Renal pelvis (tissue), 4 donors: ENCODE results near the gene ZNF423. TPM values are rescaled to one million over a fixed set of nuclear protein-coding genes. Genes with fewer than 3 reads are reported as not detected.
A peak's percentile ranks its signal among the peaks of the same experiment; 100 is the strongest.

Experiments
- DNase-seq: peaks from one replicate; pipeline ENCODE4 v3.0.0-alpha.2; 2013
- polyA plus RNA-seq, 3 donors: library from polyadenylated mRNA; unstranded; fragments of 120-200 nt; gene quantifications; one replicate each; pipeline ENCODE4 v1.2.1, GENCODE V29; 2013; ENCODE audit not compliant: insufficient read length in 3 of 3

ZNF423 gene
- polyA plus RNA-seq, 3 donors: 24.2 to 30.5 (median 28.5) TPM

DNA sequence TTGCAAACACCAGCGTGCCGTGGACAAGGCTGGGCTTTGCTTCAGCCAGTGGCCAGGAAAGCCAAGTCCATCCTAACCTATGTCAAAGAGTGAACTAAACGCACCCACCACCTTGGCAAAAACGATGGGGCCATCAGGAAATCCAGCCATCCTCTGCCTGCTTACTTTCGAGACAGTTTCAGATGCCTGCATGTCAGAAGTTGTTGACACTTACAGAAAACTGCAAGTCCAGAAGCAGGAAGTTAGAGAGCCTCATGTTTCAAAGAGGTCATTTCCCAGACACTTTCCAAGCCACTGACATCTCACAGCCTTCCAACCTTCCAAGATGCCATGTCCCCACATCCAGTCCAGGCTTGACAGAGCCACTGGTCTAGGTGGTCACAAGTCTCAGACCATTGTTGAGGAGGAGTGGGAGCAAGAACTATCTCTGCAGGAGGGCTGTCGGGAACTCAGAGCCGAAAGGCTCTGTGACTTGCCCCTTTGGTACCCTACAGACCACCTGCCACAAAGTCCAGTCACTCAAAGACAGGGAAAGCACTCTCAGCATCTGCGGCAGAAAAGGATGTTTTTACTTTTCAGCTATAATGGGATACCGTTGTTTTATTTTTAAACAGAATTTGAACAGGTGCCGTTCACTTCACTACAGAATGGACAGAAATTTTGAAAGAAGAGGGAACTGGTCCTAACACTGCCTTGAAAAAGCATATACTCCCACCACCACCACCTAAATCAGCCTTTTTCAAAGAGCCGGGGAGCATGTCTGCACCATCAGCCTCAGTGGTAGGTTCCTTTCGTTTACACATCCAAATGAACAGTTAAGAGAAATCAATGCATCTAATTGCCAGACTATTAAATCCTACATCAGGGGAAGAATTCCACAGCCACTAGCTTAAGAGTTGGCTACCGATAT lies 5.1 kb downstream of the ZNF423 start:
- no peak for DNase-seq

DNA sequence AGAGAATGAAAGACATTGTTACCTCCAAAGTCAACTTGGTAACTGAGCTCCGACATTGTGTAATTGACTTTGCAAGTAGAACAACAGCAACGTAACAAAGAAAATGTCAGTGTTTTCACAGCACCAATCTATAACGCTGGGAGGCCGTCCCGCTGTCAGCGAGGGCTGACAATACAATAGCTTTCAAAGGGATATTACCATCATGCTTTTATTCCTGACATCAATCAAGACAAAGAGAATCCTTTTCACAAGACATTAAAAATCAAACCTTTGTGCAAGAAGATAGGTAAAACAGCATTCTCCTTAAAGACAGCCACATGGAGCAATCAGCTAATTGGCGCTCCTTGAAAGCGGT lies 6.2 kb downstream of the ZNF423 start:
- no peak for DNase-seq

DNA sequence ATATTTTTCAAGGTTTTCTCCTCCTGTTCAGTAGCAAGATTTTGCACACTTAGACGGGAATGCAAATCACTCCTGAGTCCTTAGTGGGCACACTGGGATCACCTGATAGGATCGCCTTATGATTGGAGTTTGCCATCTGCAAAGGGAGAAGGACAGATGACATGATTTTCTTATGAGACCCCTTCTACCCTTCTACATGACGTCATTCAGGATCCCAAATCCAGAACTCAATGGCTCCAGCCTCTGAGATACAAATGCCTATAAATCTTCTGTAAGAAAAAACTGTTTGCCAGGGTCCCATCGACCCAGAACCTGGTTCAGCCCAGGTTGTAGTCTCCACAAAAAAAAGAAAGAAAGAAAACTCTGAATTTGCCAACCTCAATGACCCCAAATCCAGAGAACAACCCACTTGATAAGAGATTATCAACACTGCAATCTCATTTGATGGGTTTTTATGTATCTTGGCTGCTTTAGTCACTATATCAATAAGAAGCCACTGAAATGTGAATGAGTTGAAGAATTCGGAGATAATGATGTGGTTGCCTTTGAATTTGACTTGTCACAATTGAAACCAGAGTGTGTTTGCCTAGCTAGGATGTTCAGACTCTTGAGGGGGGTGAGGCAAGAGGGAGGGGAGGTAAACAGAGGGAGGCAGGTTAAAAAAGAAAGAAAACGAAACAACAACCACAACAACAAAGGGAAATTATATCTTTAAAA lies 6.7 kb downstream of the ZNF423 start:
- DNase-seq: no peak

DNA sequence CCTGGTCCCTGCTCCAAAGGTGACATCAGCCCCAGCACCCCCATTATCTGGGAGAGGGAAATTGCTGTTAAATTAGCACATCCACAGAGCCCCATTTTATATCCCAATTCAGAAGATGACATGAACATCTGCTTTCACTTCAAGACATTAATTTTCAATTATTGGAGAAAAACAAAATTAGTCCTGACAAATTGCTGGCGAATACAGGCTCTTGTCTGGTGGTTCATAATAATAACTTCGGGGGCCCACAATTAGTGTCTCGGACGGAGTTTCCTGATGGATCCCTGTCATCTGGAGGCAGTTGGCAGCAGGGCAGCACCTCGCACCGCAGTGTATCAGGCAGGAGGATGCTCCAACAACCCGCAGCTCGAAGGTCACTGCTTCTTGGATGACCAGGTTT lies 7.4 kb downstream of the ZNF423 start:
- no peak for DNase-seq

DNA sequence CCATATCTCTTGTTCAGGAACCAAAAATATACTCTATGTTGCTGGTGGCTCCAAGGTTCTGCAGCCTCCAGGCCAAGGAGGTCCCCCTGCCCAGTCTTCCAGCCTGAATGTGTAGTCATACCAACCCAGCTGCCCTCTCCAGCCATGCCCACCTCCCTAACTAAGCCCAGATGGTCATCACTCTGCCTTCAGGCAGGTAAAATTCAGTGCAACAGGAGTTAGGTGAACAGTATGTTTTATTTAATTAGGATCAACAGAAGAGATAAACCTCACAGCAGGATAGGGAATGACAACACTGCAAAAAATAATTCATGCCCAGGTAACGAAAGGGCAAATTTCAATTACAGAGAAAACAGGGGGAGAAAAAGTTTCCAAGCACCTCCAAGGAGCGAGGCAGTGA lies 9.1 kb downstream of the ZNF423 start:
- DNase-seq: no peak

DNA sequence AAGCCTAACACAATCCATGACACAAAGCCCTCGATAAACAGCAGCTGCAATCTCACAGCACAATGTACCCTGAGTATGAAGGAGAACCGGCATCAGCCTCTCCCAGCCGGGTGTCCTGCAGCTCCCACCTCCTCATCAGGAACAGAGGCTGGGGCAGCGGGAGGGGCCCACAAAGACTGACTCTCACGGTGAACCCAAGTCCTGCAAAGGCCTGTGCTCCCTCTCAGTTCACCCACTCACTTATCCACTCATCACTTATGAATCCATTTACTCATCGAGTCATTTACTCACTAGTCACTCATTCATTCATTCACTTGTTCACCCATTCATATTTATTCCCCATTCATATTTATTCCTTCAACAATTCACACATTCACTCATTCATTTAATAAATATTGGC lies 11.6 kb downstream of the ZNF423 start:
- no peak for DNase-seq

DNA sequence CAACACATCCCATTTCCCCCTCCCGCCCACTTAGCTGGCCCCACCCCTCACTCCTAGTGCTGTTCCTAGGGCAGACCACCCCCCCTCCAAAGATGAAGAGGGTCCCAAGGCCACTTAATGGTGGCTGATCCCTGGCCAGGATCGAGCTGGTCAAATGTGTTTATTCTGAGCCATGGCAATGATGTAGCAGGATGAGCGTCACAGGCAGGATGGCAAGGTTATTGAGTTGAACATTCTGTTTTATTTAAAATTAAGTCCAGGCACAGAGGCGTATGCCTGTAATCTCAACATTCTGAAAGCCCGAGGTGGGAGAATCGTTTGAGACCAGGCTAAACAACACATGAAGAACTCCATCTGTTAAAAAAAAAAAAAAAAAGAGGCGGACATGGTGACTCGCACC lies 12.2 kb downstream of the ZNF423 start:
- no peak for DNase-seq

DNA sequence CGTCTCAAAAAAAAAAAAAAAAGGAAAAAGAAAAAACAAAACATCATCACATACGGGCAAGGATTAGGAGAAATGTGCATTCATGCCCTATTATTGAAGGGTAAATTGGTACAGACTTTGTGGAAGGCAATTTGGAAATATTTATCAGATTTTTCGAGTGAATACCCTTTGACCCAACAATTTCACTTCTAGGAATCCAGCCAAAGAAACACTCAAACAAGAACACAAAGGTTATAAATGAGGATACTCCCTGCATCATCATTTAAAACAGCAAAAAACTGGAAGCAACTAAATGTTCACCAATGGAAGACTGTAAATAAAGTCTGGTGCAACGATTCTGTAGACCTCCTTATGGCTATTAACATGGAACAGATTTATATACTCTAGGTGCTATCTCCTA lies 12.9 kb downstream of the ZNF423 start:
- DNase-seq: no peak

DNA sequence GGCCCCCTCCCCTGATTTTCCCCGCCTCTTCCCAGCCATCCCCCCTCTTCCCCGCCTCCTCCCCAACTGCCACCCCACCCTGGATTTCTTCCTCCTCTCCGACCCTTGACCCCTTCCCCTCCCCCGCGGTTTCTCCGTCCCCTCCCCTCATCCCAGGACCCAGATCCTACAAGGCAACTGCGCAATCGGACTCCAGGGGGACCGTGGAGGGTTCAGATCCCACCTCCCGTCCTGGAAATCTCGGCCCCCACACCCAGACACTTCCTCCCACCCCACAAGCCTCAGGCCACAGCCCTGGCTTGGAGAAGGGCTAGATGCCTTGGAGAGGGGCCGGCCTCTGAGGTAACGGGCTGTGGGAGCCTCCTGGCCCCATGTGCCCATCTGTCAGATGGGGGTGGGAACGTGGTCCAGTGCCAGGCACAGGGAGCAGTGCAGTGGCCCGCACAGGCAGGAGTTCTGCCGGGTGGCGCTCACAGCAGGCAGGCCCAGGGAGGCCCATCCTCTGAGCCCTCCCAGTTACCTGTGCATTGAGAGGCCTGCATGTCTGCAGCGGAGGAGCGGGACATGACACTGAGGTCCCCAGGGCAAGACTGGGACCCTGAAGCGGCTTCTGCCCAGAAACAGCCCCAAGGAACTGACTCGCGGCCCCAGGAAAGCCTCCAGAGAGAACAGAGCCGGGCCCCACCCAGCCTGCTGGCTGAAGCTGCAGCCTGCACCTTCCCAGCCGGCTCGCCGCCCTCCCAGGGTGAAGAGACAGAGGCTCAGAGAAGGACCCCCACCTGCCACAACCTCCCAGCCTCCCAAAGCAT lies 16.7 kb downstream of the ZNF423 start:
- no peak for DNase-seq

DNA sequence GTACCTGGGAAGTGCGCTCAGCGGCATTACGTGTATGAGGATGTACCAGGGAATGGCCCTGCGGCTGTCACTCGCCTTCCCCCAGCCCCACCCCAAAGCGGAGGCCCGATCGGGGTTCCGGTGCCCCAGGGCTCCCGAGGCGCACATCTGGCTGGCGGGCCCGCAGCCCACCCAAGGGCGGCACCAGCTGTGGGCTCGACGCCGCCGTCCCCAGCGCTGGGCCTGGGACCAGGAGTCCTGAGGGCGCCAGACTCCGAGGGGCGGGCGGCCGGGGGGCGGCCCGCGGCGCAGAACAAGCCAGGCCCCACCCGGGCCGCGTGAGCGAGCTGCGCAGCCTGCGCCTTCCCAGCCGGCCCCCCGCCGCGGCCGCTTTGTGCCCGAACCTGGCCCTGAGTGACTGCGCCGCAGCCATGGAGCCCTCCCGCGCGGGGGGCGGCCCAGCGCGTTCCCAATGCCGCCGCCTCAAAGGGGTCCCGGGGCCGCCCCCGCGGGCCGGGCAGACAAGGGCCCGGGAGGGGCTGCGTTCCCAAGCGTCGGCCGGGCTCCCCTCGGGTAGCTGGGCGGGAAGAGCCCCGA lies 17.4 kb downstream of the ZNF423 start:
- DNase-seq: no peak

DNA sequence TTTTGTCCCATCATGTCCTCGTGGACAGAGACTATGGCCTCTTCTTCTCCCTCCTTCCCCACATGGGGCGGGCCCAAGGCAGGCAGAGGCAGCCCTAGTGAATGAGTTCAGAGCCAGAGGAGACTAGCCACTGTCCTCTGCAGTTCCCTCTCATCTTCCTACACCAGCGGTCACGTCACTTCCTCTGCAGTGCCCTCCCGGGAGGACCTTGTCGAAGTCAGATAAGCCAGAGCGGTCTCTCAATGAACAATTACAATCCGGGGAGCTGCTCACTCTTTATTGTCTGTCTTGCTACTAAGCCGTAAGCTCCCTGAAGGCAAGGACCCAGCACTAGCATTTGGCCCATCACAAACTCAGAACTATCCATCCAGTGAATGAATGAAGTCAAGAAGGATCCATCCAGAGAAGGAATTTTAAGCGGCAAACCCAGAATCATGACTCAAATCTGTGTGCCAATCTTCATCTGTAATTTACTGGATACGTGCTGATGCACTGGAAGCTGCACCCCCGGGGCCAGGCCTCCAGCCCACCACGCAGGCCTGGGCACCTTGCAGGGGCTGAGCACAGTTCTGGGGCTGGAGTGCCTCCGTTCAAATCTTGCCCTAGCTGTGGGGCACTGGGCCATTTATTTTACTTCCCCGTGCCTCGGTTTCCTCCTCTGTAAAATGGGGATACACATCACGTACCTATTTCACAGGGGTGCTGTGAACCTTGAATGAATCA lies 18.1 kb downstream of the ZNF423 start:
- DNase-seq: no peak

DNA sequence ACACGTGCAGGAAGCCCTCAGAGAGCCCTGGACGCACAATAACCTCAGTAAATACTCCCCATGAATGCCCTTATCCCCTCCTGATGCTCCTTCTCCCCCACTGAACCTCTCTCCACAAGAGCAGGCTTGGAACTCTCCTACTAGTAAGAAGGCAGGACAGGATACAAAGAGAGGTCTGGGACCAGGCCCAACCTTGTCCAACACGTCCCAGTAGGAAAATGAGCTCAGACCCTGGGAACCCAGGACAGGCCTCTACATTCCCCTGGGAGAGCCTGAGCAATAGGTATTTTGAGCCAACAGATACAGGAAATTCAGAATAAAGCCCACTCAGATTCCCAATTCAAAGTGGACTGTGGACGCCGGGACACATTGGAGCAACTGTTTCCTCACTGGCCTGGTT lies 19.2 kb downstream of the ZNF423 start:
- no peak for DNase-seq

DNA sequence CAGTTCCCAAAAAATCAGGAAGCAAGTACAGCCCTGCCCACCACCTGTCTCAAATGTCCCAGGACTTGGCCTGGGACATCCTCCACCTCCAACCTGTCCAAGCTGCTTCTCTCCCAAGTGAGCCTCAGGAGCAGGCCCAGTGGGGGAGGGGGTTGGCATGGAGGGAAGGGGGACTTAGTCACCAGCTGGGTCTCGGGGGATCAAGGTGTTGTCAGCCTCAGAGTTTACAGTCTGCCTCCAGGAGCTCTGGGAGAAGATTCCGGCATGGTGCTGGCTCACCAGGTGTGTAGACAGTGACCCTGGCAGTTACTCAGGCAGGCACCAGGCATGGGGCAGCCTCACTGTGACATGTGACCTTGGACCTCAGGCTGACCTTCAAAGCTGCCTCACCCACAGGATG lies 19.7 kb downstream of the ZNF423 start:
- no peak for DNase-seq

DNA sequence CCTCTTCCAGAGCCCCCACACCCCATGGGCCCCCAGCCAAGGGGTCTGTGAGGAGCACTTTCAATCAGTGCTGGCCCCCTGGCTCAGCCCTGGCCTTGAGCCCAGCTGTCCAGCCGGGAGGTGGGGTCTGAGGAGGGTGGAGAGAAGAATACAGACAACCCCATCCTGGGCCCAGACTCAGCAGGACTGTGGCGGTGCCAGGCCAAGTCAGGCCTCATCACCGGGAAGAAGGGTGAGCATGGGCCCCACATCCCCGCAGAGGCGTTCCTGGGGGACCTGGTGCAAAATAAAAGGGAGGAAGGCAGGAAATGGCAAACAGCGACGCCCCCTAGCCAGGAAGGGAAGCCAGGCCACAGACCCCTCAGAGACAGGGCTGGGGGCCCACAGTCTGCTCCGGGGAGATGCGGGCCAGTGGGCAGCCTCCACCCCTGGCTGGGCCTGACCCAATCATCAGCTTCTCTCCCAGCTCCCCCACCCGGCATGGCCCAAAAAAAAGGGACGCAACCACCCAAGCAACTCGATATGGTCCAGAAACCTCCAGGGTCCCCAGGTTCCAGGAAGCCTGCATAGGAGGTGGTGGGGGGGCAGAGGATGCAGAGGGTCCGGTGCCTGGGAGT lies 20.6 kb downstream of the ZNF423 start:
- peak; percentile 92 for DNase-seq

DNA sequence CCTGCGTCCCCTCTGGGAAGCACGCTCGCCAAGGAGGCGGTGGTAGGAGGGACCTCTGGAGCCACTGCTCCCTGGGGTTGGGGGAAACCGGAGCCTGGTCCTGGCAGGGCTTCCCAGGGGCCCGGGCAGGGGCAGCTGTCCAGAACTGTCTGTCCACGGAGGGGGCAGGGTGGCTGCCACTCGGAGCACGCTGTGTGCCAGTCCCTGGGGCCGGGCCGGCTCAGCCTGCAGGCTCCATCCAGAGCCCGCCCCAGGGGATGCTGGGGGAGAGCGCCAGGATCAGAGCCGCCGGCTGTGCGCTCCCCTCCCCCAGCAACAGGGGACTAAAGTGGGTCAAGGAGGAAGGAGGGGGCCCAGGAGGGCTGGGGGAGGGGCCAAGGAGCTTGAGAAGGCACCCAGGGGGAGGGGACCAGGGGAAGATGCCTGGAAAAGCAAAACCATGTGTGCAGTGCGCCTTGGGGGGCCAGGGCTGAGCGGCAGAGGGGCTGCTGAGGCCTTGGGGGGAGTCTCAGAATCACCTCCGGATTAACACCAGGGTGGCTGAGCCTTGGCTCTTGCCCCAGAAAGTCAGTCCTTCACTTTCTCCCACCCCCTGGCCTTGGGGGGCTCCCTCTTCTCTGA lies 21.3 kb downstream of the ZNF423 start:
- DNase-seq: no peak

DNA sequence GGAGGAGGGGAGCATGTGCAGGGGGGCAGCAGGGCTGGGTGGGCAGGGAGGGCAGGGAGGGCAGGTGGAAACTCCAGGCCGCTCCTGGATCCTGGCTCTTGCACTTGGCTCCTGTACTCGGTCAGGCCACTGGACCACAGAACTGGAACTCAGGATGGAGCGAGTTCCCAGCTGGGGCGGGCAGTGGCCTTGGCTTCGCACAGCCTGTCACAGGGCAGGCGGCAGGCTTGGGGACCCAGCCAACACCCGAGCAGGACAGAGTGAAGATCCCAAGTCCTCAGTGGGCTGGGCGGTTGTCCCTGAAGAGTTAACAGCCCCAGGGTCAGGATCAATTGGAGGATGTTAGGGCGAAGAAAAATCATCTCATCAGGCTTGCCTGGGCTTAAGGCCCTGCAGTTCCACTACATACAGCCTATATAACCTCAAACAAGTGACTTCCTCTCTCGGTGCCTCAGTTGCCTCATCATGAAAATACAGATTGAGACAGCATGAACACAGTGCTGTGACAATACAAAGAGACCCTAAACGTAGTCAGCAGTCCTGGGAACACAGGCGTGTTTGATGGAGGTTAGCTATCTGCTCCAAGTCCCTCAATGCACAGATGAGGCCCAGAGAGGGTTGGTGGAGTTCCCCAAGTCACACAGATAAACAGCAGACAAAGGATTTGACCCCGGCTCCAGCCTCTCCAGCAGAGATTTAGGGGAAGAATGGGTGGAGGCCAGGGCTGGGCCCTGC lies 21.9 kb downstream of the ZNF423 start:
- no peak for DNase-seq

DNA sequence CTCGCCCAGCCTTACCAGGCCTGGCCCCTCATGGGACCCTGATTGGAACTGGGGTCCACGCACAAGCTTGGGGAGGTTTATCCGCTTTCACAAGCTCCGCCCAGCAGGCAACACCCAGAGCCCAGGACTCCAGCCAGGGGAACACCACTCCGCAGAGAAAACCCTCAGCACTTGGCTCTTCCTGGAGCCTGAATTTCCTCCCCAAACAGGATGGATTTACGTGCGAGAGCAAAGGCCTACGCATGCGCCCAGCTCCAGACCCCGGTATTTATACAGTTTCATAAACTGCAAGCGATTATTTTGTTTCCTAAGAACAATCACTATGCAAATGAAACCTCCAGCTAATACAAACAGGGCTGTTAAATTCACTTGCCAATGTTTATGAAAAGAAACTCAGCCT lies 22.8 kb downstream of the ZNF423 start:
- no peak for DNase-seq

DNA sequence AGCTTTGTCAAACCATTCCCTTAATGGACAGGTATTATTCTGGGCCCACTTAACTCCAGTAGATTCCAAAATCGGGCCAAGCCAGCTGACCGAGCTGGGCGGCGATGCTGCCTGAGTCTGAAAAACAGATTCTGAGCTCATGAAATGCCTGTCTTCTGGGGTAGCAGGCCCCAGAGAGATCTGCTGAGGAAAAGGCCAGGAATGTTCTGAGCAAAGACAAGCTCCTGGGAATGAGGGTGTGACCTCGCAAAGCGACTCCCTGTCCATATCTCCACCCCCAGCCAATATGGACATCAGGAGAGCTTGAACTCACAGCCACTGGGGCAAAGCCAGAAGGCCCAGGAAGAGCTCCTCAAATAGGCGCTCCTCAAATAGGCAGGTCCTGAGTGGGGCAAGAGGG lies 23.7 kb downstream of the ZNF423 start:
- no peak for DNase-seq

DNA sequence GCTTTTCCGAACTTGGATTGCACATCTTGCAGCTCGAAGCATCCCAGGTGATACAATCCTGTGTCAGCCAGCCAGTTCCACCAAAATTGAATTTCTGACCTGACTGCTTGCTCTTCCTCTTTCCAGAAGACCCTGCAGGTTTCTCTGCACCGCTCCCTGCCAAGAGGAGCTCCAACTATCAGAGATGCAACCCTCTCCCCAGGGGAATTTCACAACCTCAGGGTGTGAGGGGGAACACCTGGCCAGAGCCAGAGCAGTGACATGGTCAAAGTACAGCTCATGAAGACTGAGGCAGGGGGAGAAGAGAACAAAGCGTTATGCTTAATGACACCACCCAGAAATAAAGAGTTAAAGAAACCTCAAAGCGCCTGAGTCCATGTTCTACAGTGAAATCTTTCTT lies 25.0 kb downstream of the ZNF423 start:
- no peak for DNase-seq
